ENCODE measurements around the gene GRIK1.

DNA sequence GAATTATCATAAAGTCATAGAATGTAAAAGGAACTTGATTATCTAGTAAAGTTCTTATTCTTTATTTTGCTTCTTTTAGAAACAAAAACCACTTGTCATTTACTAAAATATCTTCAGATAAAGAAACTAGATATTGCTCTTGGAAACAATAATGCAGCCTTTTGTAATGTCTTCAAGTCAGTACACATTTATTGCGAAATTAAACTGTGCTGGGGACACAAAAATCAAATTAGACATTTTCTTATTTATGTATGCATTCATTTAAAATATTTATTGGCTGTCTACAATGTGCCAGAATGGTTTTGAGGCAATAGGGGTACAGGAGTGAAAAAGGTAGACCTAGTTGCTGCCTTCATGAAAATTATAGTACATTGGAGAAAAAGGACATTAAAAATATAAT, 201.1 kb downstream of the GRIK1 start:
- TF ChIP-seq, protein P1, sequence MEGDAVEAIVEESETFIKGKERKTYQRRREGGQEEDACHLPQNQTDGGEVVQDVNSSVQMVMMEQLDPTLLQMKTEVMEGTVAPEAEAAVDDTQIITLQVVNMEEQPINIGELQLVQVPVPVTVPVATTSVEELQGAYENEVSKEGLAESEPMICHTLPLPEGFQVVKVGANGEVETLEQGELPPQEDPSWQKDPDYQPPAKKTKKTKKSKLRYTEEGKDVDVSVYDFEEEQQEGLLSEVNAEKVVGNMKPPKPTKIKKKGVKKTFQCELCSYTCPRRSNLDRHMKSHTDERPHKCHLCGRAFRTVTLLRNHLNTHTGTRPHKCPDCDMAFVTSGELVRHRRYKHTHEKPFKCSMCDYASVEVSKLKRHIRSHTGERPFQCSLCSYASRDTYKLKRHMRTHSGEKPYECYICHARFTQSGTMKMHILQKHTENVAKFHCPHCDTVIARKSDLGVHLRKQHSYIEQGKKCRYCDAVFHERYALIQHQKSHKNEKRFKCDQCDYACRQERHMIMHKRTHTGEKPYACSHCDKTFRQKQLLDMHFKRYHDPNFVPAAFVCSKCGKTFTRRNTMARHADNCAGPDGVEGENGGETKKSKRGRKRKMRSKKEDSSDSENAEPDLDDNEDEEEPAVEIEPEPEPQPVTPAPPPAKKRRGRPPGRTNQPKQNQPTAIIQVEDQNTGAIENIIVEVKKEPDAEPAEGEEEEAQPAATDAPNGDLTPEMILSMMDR (IDR thresholded peaks at IDR 0.05; ENCODE audit: low read depth, low read length, poor library complexity, severe bottlenecking), result no peak
- no peak for TF ChIP-seq EZH2phosphoT487 (IDR thresholded peaks at IDR 0.05; ENCODE audit: borderline replicate concordance, low read length)

Data from DOHH2 (cell line).